GM12891 (cell line): ENCODE data around the gene WWP2.
"Not testable (repeated sequence)": the region's sequence is repeated elsewhere in the genome, so short reads cannot be mapped to it uniquely, and the experiment has no call there.

Source experiments
- PAX5 ChIP-seq: IDR thresholded peaks from 2 replicates; pipeline ENCODE4 v1.6.1; 2011; ENCODE audit warnings: low read length, moderate library complexity, mild to moderate bottlenecking; ENCODE audit not compliant: insufficient read depth, severe bottlenecking
- POLR2A ChIP-seq: IDR thresholded peaks from 2 replicates; pipeline ENCODE4 v1.6.1; 2011; ENCODE audit warnings: low read depth, low read length, control low read depth
- POLR2AphosphoS5 ChIP-seq: IDR thresholded peaks from 2 replicates; pipeline ENCODE4 v1.6.1; 2011; ENCODE audit warnings: low read depth, low read length, control low read depth
- POU2F2 ChIP-seq: IDR thresholded peaks from 2 replicates; pipeline ENCODE4 v1.6.1; 2011; ENCODE audit warnings: low read depth, mild to moderate bottlenecking, control low read depth, low read length, moderate library complexity
- SPI1 ChIP-seq: IDR thresholded peaks from 2 replicates; pipeline ENCODE4 v1.6.1; 2011; ENCODE audit warnings: low read depth, low read length, control low read depth
- TAF1 ChIP-seq: IDR thresholded peaks from 2 replicates; pipeline ENCODE4 v1.6.1; 2011; ENCODE audit warnings: low read depth, low read length, control low read depth

DNA sequence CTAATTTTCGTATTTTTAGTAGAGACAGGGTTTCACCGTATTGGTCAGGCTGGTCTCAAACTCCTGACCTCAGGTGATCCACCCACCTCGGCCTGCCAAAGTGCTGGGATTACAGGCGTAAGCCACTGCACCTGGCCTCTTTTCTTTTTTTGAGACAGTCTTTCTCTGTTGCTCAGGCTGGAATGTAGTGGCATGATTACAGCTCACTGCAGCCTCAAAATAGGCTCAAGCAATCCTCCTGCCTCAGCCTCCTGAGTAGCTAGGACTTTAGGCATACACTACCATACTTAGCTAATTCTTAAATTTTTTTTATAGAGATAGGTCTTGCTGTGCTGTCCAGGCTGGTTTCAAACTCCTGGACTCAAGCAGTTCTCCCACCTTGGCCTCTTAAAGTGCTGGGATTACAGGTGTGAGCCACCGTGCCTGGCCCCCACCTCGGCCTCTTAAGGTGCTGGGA, 29.3 kb downstream of the WWP2 start:
- TF ChIP-seq TAF1, POLR2AphosphoS5, POLR2A, SPI1, PAX5, POU2F2: not testable (repeated sequence)
